Gastrocnemius medialis (tissue), 4 donors: ENCODE data around the gene MTARC2. TPM values are rescaled to one million over a fixed set of nuclear protein-coding genes. Genes with fewer than 3 reads are reported as not detected.

Source experiments
- ATAC-seq, 2 donors: fragments of 150-250 bp; one replicate each; pipeline ENCODE4 v1.9.1; 2016
- DNase-seq, 2 donors: peaks; one replicate each; pipeline ENCODE4 v3.0.0-alpha.2; 2019
- H3K27ac ChIP-seq, 4 donors: fragments of 200-600 bp; sonication (generic); 1 replicate in 1 of 4; 2 replicates in 3 of 4; pipeline ENCODE4 v1.5.1; 2016 to 2018; ENCODE audit warnings: mild to moderate bottlenecking in 2 of 4, moderate library complexity in 1 of 4
- H3K27me3 ChIP-seq, 3 donors: fragments of 200-600 bp; sonication (generic) in 2 of 3; 1 replicate in 1 of 3; 2 replicates in 2 of 3; pipeline versions ENCODE4 v1.5.1 to v1.6.0; 2016 to 2019; ENCODE audit warnings: mild to moderate bottlenecking in 1 of 3, moderate library complexity in 1 of 3
- H3K36me3 ChIP-seq, 2 donors: fragments of 200-600 bp; sonication (generic) in 1 of 2; one replicate each; pipeline ENCODE4 v1.5.1; 2017 to 2018
- H3K4me1 ChIP-seq, 2 donors: fragments of 200-600 bp; sonication (generic) in 1 of 2; one replicate each; pipeline ENCODE4 v1.5.1; 2016 to 2017; ENCODE audit warnings: mild to moderate bottlenecking in 2 of 2
- H3K4me3 ChIP-seq, 4 donors: fragments of 200-600 bp; sonication (generic) in 3 of 4; 1 replicate in 1 of 4; 2 replicates in 3 of 4; pipeline ENCODE4 v1.5.1; 2016 to 2019; ENCODE audit warnings: mild to moderate bottlenecking in 2 of 4
- H3K9me3 ChIP-seq, 3 donors: fragments of 200-600 bp; sonication (generic) in 2 of 3; 1 replicate in 1 of 3; 2 replicates in 2 of 3; pipeline ENCODE4 v1.5.1; 2016 to 2019
- CTCF ChIP-seq, 5 experiments: fragments of 450-650 bp in 3 of 5; fragments of 200-600 bp in 2 of 5; sonication (generic) in 2 of 5; IDR thresholded peaks in 4 of 5; conservative IDR thresholded peaks in 1 of 5; 1 replicate in 4 of 5; 2 replicates in 1 of 5; pipeline ENCODE4 v1.5.1; 2016 to 2019; ENCODE audit warnings: antibody characterized with exemption in 5 of 5, mild to moderate bottlenecking in 3 of 5, moderate library complexity in 3 of 5
- POLR2A ChIP-seq, 2 donors: fragments of 450-650 bp; IDR thresholded peaks; one replicate each; pipeline ENCODE4 v1.6.1; 2017; ENCODE audit warnings: antibody characterized with exemption in 2 of 2, mild to moderate bottlenecking in 2 of 2, moderate library complexity in 2 of 2
- in situ Hi-C, 4 donors: fragments of 200-750 bp; cut with MboI; loops; one replicate each; pipeline versions ENCODE4 v1.15.0 to v1.8.0; 2017; ENCODE audit warnings: low sequenced_read_pairs in 4 of 4
- intact Hi-C: fragments of 100-400 bp; cut with DNase I; formaldehyde crosslinking; loops from one replicate; pipeline ENCODE4 v1.15.1; 2023; ENCODE audit warnings: low total_unique reads
- total RNA-seq, 4 donors: library from RNA; depleted of rRNA; stranded (reverse); fragments of >200 nt; gene quantifications; one replicate each; pipeline versions ENCODE4 v1.1.0 to v1.2.3, GENCODE V29; 2016

MTARC2 gene
- total RNA-seq, 4 donors from 2014 or later = 5.8 to 12.0 (median 7.3) TPM

- intact Hi-C loops (no loop called here), in situ Hi-C loops (no loop called here)
- TF ChIP-seq POLR2A (IDR thresholded peaks at IDR 0.05) (no peak), CTCF (IDR thresholded peaks at IDR 0.05 in 4 of 5, conservative IDR thresholded peaks at IDR 0.05 in 1 of 5) (no peak)
- Histone ChIP-seq H3K4me1 (peaks cover 41 to 48% of the 10 kb centered on the region in 2 donors), H3K27ac (peak overlapping the region; percentile 16 to 93 (median 54)), H3K36me3 (peaks cover 0 to 3% of the 10 kb centered on the region in 2 donors), H3K27me3 (no peaks in the 10 kb centered on the region), H3K9me3 (no peaks in the 10 kb centered on the region), H3K4me3 (no peak overlapping the region)
- DNase-seq (no peak), ATAC-seq (no peak)
These were observed 2.0 kb downstream of the MTARC2 start for GRCh38 chr1:220750131-220750515.

GRCh38 chr1:220751111-220751510 is 3.0 kb downstream of the MTARC2 start:
- Histone ChIP-seq H3K4me3 (peak overlapping the region in 1 of 4 donors; percentile 1), H3K36me3 (peaks cover 0 to 13% of the 10 kb centered on the region in 2 donors), H3K27me3 (no peaks in the 10 kb centered on the region), H3K4me1 (peaks cover 41 to 48% of the 10 kb centered on the region in 2 donors), H3K27ac (peak overlapping the region in 2 of 4 donors; percentile 14 to 40), H3K9me3 (no peaks in the 10 kb centered on the region)
- intact Hi-C loops (no loop called here), in situ Hi-C loops (no loop called here)
- ATAC-seq (no peak), DNase-seq (no peak)
- TF ChIP-seq POLR2A (IDR thresholded peaks at IDR 0.05) (no peak), CTCF (IDR thresholded peaks at IDR 0.05 in 4 of 5, conservative IDR thresholded peaks at IDR 0.05 in 1 of 5) (no peak)

GRCh38 chr1:220754212-220754917 is 6.2 kb downstream of the MTARC2 start:
- Histone ChIP-seq H3K36me3 (peaks cover 0 to 30% of the 10 kb centered on the region in 2 donors), H3K4me3 (no peak overlapping the region), H3K27ac (no peak overlapping the region), H3K4me1 (peaks cover 34 to 37% of the 10 kb centered on the region in 2 donors), H3K27me3 (no peaks in the 10 kb centered on the region), H3K9me3 (no peaks in the 10 kb centered on the region)
- in situ Hi-C loops (no loop called here), intact Hi-C loops (no loop called here)
- DNase-seq = no peak
- TF ChIP-seq POLR2A (IDR thresholded peaks at IDR 0.05) (no peak), CTCF (IDR thresholded peaks at IDR 0.05 in 4 of 5, conservative IDR thresholded peaks at IDR 0.05 in 1 of 5) (no peak)
- no peak for ATAC-seq

- Histone ChIP-seq H3K27ac (no peak overlapping the region), H3K9me3 (no peaks in the 10 kb centered on the region), H3K27me3 (no peaks in the 10 kb centered on the region), H3K4me1 (peaks cover 29 to 32% of the 10 kb centered on the region in 2 donors), H3K4me3 (no peak overlapping the region), H3K36me3 (peaks cover 0 to 30% of the 10 kb centered on the region in 2 donors)
- in situ Hi-C loops = no loop called here
- no peak for TF ChIP-seq CTCF (IDR thresholded peaks at IDR 0.05 in 4 of 5, conservative IDR thresholded peaks at IDR 0.05 in 1 of 5)
- TF ChIP-seq POLR2A (IDR thresholded peaks at IDR 0.05) = no peak
- intact Hi-C loops = no loop called here
- ATAC-seq = no peak
- no peak for DNase-seq
These were observed 6.8 kb downstream of the MTARC2 start for GRCh38 chr1:220754918-220755295.
